Measurements from ENCODE around the gene PIPOX. TPM values are rescaled to one million over a fixed set of nuclear protein-coding genes. Genes with fewer than 3 reads are reported as not detected.

Gene PIPOX
- total and polyA plus RNA-seq, 2 of the 8 experiments (the other 6 are each of a cell fraction or from before 2014, with no cell fraction given), result 57.2 to 99.6 TPM

- WGBS, 2 experiments (ENCODE audit: extremely low coverage in 1 of 2, insufficient coverage in 1 of 2, insufficient read length in 1 of 2, insufficient replicate concordance in 2 of 2, low coverage in 1 of 2, low lambda C conversion rate in 2 of 2, missing lambda C conversion rate in 1 of 2), result 91% methylated on average over 6 of the region's 7 CpGs; no CpG with 5 or more reads in 1 of the 2 experiments
- POLR2A ChIA-PET (ENCODE audit: partially characterized antibody), result interaction anchor here (0.6 to 1.5 kb wide), 7 partner anchors 10 to 120 kb away, joined by 3 to 6 read pairs (median 3); no protein-coding TSS in a partner anchor
- CTCF ChIA-PET (ENCODE audit: partially characterized antibody), result no interaction called here
- no peak for TF ChIP-seq SP4 (IDR thresholded peaks at IDR 0.05; ENCODE audit: low read length)
- TF ChIP-seq KDM5A (IDR thresholded peaks at IDR 0.05; ENCODE audit: low read length), result no peak
- no peak for TF ChIP-seq HDAC2 (IDR thresholded peaks at IDR 0.05; ENCODE audit: borderline replicate concordance in 1 of 2, low read depth in 2 of 2, low read length in 2 of 2)
- TF ChIP-seq CBX8 (IDR thresholded peaks at IDR 0.05; ENCODE audit: borderline replicate concordance, low read depth, low read length), result no peak
- TF ChIP-seq GTF2F1 (IDR thresholded peaks at IDR 0.05; ENCODE audit: borderline replicate concordance, low read depth, low read length), result no peak
- TF ChIP-seq EGR1 (IDR thresholded peaks at IDR 0.05; ENCODE audit: borderline replicate concordance, low read depth, low read length), result no peak
- no peak for TF ChIP-seq EZH2 (IDR thresholded peaks at IDR 0.05; ENCODE audit: low read depth, low read length, severe bottlenecking)
- no peak for TF ChIP-seq TBP (IDR thresholded peaks at IDR 0.05; ENCODE audit: low read depth, low read length)
- no peak for TF ChIP-seq CREB1 (IDR thresholded peaks at IDR 0.05)
- TF ChIP-seq HDAC6 (IDR thresholded peaks at IDR 0.05; ENCODE audit: low read depth, low read length), result no peak
- no peak for TF ChIP-seq RBBP5 (IDR thresholded peaks at IDR 0.05; ENCODE audit: borderline replicate concordance, low read depth, low read length)
- no peak for TF ChIP-seq SIX5 (IDR thresholded peaks at IDR 0.05; ENCODE audit: low read depth, low read length)
- TF ChIP-seq RNF2 (IDR thresholded peaks at IDR 0.05; ENCODE audit: borderline replicate concordance, low read depth, low read length, missing control alignments, poor library complexity, severe bottlenecking), result no peak
- TF ChIP-seq JUND (IDR thresholded peaks at IDR 0.05; ENCODE audit: low read length), result no peak
Measured at GRCh38 chr17:29066606-29067005, 23.7 kb downstream of the PIPOX start.

More at GRCh38 chr17:29066606-29067005, 23.7 kb downstream of the PIPOX start:
- Histone ChIP-seq H2AK5ac (ENCODE audit: low read depth, low read length) (no peak overlapping the region), H2BK20ac (ENCODE audit: low read length) (no peak overlapping the region), H3K4me2 (ENCODE audit: insufficient read depth in 1 of 2, low read depth in 2 of 2, low read length in 2 of 2) (no peak overlapping the region), H3K79me1 (ENCODE audit: low read depth, low read length) (no peaks in the 10 kb centered on the region), H3K9ac (replicated peaks in 1 of 4; ENCODE audit: extremely low read depth in 1 of 4, low read depth in 3 of 4, low read length in 3 of 4) (no peak overlapping the region), H3K4me3 (ENCODE audit: extremely low read depth in 1 of 4, insufficient read depth in 2 of 4, low read depth in 3 of 4, low read length in 4 of 4) (no peak overlapping the region), H2BK12ac (ENCODE audit: low read depth, low read length) (peak overlapping the region; percentile 60; the same call in 1 of the 2 replicates), H3K4me1 (replicated peaks in 1 of 4; ENCODE audit: control insufficient read depth in 3 of 4, insufficient read depth in 4 of 4, low read length in 3 of 4) (peaks cover 10 to 24% (median 14%) of the 10 kb centered on the region in 4 experiments), H3K23ac (ENCODE audit: insufficient read length) (no peak overlapping the region), H2BK5ac (ENCODE audit: low read depth, low read length) (no peak overlapping the region), H2BK120ac (replicated peaks; ENCODE audit: low read depth, low read length) (peak overlapping the region; percentile 13), H2AFZ (ENCODE audit: low read length) (no peak overlapping the region), H4K8ac (ENCODE audit: extremely low read depth, insufficient read depth, low read length) (no peak overlapping the region), H2BK15ac (ENCODE audit: low read length) (no peak overlapping the region), H3K18ac (ENCODE audit: extremely low read depth, low read length) (peak overlapping the region; percentile 78), H3K27me3 (replicated peaks in 1 of 4; ENCODE audit: control insufficient read depth in 3 of 4, extremely low read depth in 1 of 4, insufficient read depth in 3 of 4, low read length in 3 of 4) (0 out of 7 replicates have a peak, but pooled peaks cover 0 to 2% (median 0%) of the 10 kb centered on the region in 4 experiments), H4K5ac (ENCODE audit: insufficient read length, low read depth, low read length) (no peak overlapping the region), H3K79me2 (ENCODE audit: control insufficient read depth in 1 of 2, insufficient read depth in 2 of 2, low read length in 2 of 2) (no peaks in the 10 kb centered on the region), H4K91ac (replicated peaks; ENCODE audit: insufficient read length, low read length) (no peak overlapping the region), H3K23me2 (ENCODE audit: low read depth, low read length) (no peaks in the 10 kb centered on the region), H4K20me1 (replicated peaks in 1 of 2; ENCODE audit: control insufficient read depth in 1 of 2, insufficient read depth in 2 of 2, low read length in 2 of 2) (no peaks in the 10 kb centered on the region), H3K27ac (ENCODE audit: low read depth, low read length) (no peak overlapping the region), H3K36me3 (ENCODE audit: control insufficient read depth in 2 of 4, insufficient read depth in 4 of 4, low read length in 3 of 4) (no peaks in the 10 kb centered on the region), H3K14ac (ENCODE audit: insufficient read length) (no peak overlapping the region), H3K4ac (replicated peaks; ENCODE audit: insufficient read length, low read depth, low read length) (peak overlapping the region; percentile 71), H3K56ac (replicated peaks; ENCODE audit: insufficient read length, low read depth, low read length) (no peak overlapping the region), H3K9me3 (ENCODE audit: insufficient read depth in 2 of 2, low read depth in 1 of 2, low read length in 1 of 2) (no peaks in the 10 kb centered on the region)
- DNase-seq (ENCODE audit: low read depth in 1 of 2, low spot score in 2 of 2) (no peak), FAIRE-seq (no peak)
